Activated CD4-positive, alpha-beta T cell treated with anti-CD3 and anti-CD28 coated beads, Interleukin-2, amount 50 U/mL, for 4 hours (primary cell): ENCODE data around the gene CHST4.
"Not testable (repeated sequence)": the region's sequence is repeated elsewhere in the genome, so short reads cannot be mapped to it uniquely, and the experiment has no call there.

Source experiments
- DNase-seq, 2 experiments: peaks; one replicate each; pipeline ENCODE4 v3.0.0-alpha.2; 2020

The CHST4 gene

GRCh38 chr16:71570144-71570543, 43.9 kb downstream of the CHST4 start:
- no peak for DNase-seq

GRCh38 chr16:71572497-71573116, 46.4 kb downstream of the CHST4 start:
- DNase-seq, result no peak

GRCh38 chr16:71573387-71574094, 47.3 kb downstream of the CHST4 start:
- DNase-seq, result no peak

GRCh38 chr16:71574702-71575101, 48.5 kb downstream of the CHST4 start:
- no peak for DNase-seq

- DNase-seq, result no peak
Observed at GRCh38 chr16:71576971-71577370, 50.7 kb downstream of the CHST4 start, which contains the start of gene TAT. TAT (minus strand) TSS chr16:71577092; CDS start chr16:71576415, 677 bp downstream.

GRCh38 chr16:71582553-71582848, 56.3 kb downstream of the CHST4 start:
- DNase-seq, result not testable (repeated sequence)

GRCh38 chr16:71584543-71585317, 58.5 kb downstream of the CHST4 start:
- DNase-seq, result no peak

GRCh38 chr16:71585318-71585703, 59.1 kb downstream of the CHST4 start:
- no peak for DNase-seq
